Immature natural killer cell (primary cell): ENCODE results near the gene CEP170B. TPM values are rescaled to one million over a fixed set of nuclear protein-coding genes. Genes with fewer than 3 reads are reported as not detected.
"Not testable (repeated sequence)": the region's sequence is repeated elsewhere in the genome, so short reads cannot be mapped to it uniquely, and the experiment has no call there.

Source experiments
- DNase-seq, 3 donors: peaks; one replicate each; pipeline ENCODE4 v3.0.0; 2022; ENCODE audit warnings: mixed read lengths in 1 of 3
- H3K27ac Mint-ChIP-seq, 6 donors: one replicate each; pipeline ENCODE4 v1.8.0; 2020; ENCODE audit warnings: mixed read lengths in 6 of 6, mild to moderate bottlenecking in 5 of 6, inconsistent platforms in 4 of 6, moderate library complexity in 3 of 6
- H3K27me3 Mint-ChIP-seq, 3 donors: one replicate each; pipeline ENCODE4 v1.8.0; 2020 to 2021; ENCODE audit warnings: low read depth in 3 of 3, mild to moderate bottlenecking in 3 of 3, mixed read lengths in 3 of 3, moderate library complexity in 3 of 3, inconsistent platforms in 1 of 3
- H3K36me3 Mint-ChIP-seq, 3 donors: one replicate each; pipeline ENCODE4 v1.8.0; 2020; ENCODE audit warnings: mixed read lengths in 3 of 3, inconsistent platforms in 2 of 3, mild to moderate bottlenecking in 2 of 3
- H3K4me1 Mint-ChIP-seq, 2 donors: one replicate each; pipeline ENCODE4 v1.8.0; 2020; ENCODE audit warnings: inconsistent platforms in 2 of 2, mild to moderate bottlenecking in 2 of 2, mixed read lengths in 2 of 2, moderate library complexity in 1 of 2
- H3K4me3 Mint-ChIP-seq, 5 donors: one replicate each; pipeline ENCODE4 v1.8.0; 2020; ENCODE audit warnings: mild to moderate bottlenecking in 5 of 5, mixed read lengths in 5 of 5, inconsistent platforms in 3 of 5, moderate library complexity in 3 of 5
- H3K9me3 Mint-ChIP-seq, 6 donors: one replicate each; pipeline ENCODE4 v1.8.0; 2020; ENCODE audit warnings: mild to moderate bottlenecking in 6 of 6, mixed read lengths in 6 of 6, inconsistent platforms in 4 of 6, moderate library complexity in 3 of 6
- polyA plus RNA-seq, 3 donors: library from polyadenylated mRNA; unstranded; fragments of 300-500 nt; fragmentation: Illumina TruSeq; gene quantifications; one replicate each; pipeline ENCODE4 v1.2.3, GENCODE V29; 2021

The CEP170B gene
- polyA plus RNA-seq, 3 donors from 2014 or later: not detected

DNA sequence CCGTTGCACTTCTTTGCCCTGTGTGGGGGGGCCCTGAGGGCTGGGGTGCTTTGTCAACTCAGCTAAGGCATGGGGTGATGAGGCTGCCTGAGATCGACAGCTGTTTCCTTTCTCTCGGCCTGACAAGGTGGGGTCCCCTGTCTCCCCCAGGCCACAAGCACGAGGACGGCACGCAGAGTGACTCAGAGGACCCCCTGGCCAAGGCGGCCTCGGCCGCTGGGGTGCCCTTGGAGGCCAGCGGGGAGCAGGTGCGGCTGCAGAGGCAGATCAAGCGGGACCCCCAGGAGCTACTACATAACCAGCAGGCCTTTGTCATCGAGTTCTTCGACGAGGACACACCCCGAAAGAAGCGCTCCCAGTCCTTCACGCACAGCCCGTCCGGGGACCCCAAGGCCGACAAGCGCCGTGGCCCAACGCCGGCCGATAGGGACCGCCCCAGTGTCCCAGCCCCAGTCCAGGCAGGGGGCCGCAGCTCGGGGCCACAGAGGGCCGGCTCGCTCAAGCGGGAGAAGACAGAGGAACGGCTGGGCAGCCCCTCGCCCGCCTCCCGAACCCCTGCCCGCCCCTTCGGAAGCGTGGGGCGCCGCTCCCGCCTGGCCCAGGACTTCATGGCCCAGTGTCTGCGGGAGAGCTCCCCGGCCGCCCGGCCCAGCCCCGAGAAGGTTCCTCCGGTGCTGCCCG, 18.8 kb downstream of the CEP170B start:
- no peak for DNase-seq
- H3K4me3 Mint-ChIP-seq: no peak overlapping the region
- H3K27ac Mint-ChIP-seq: no peak overlapping the region
- H3K27me3 Mint-ChIP-seq: peaks cover 0 to 2% (median 0%) of the 10 kb centered on the region in 3 donors
- H3K9me3 Mint-ChIP-seq: no peaks in the 10 kb centered on the region
- no peaks in the 10 kb centered on the region for H3K36me3 Mint-ChIP-seq
- H3K4me1 Mint-ChIP-seq: no peaks in the 10 kb centered on the region

GRCh38 chr14:104884381-104884780, 19.3 kb downstream of the CEP170B start:
- not testable (repeated sequence) for H3K27ac Mint-ChIP-seq, H3K4me1 Mint-ChIP-seq, DNase-seq, H3K27me3 Mint-ChIP-seq, H3K36me3 Mint-ChIP-seq, H3K4me3 Mint-ChIP-seq, H3K9me3 Mint-ChIP-seq

GRCh38 chr14:104885031-104885972, 20.2 kb downstream of the CEP170B start:
- no peak overlapping the region for H3K27ac Mint-ChIP-seq
- DNase-seq: no peak

GRCh38 chr14:104885973-104886689, 21.1 kb downstream of the CEP170B start:
- Mint-ChIP-seq H3K9me3 (no peaks in the 10 kb centered on the region), H3K4me3 (no peak overlapping the region), H3K27me3 (no peaks in the 10 kb centered on the region), H3K27ac (no peak overlapping the region), H3K36me3 (no peaks in the 10 kb centered on the region), H3K4me1 (no peaks in the 10 kb centered on the region)
- no peak for DNase-seq

More at GRCh38 chr14:104885031-104885972, 20.2 kb downstream of the CEP170B start:
- Mint-ChIP-seq H3K27me3 (peaks cover 0 to 2% (median 0%) of the 10 kb centered on the region in 3 donors), H3K4me3 (no peak overlapping the region), H3K9me3 (no peaks in the 10 kb centered on the region), H3K4me1 (no peaks in the 10 kb centered on the region), H3K36me3 (no peaks in the 10 kb centered on the region)

DNA sequence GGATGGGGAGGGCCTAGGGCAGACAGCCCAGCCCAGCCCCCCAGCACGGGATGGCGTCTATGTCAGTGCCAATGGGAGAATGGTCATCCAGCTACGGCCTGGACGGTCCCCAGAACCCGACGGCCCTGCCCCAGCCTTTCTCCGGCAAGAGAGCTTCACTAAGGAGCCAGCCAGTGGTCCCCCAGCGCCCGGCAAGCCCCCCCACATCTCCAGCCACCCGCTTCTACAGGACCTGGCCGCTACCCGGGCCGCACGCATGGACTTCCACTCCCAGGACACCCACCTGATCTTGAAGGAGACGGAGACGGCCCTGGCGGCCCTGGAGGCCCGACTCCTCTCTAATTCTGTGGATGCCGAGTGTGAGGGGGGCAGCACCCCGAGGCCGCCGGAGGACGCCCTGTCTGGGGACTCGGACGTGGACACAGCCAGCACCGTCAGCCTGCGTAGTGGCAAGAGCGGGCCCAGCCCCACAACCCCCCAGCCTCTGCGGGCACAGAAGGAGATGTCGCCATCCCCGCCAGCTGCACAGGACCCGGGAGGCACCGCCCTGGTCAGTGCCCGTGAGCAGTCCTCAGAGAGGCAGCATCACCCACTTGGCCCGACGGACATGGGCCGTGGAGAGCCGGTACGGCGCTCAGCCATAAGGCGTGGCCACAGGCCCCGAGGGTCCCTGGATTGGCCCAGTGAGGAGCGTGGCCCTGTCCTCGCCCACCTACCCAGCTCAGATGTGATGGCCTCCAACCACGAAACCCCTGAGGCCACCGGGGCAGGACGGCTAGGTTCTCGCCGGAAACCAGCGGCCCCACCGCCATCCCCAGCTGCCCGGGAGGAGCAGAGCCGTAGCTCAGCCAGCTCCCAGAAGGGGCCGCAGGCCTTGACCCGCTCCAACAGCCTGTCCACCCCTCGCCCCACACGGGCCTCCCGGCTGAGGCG, 21.9 kb downstream of the CEP170B start:
- H3K9me3 Mint-ChIP-seq: no peaks in the 10 kb centered on the region
- no peak overlapping the region for H3K27ac Mint-ChIP-seq
- DNase-seq: no peak

GRCh38 chr14:104887623-104888488, 22.8 kb downstream of the CEP170B start:
- Mint-ChIP-seq H3K27ac (no peak overlapping the region), H3K4me1 (no peaks in the 10 kb centered on the region), H3K27me3 (peaks cover 0 to 1% (median 0%) of the 10 kb centered on the region in 3 donors), H3K9me3 (no peaks in the 10 kb centered on the region), H3K36me3 (no peaks in the 10 kb centered on the region), H3K4me3 (no peak overlapping the region)
- no peak for DNase-seq

More for the DNA sequence above, 21.9 kb downstream of the CEP170B start:
- Mint-ChIP-seq H3K27me3 (peaks cover 0 to 1% (median 0%) of the 10 kb centered on the region in 3 donors), H3K36me3 (no peaks in the 10 kb centered on the region), H3K4me3 (no peak overlapping the region), H3K4me1 (no peaks in the 10 kb centered on the region)

GRCh38 chr14:104888489-104889374, 23.7 kb downstream of the CEP170B start:
- H3K27me3 Mint-ChIP-seq: peaks cover 0 to 1% (median 0%) of the 10 kb centered on the region in 3 donors
- DNase-seq: no peak
- no peaks in the 10 kb centered on the region for H3K36me3 Mint-ChIP-seq
- H3K4me1 Mint-ChIP-seq: no peaks in the 10 kb centered on the region
- no peak overlapping the region for H3K4me3 Mint-ChIP-seq
- H3K9me3 Mint-ChIP-seq: no peaks in the 10 kb centered on the region
- H3K27ac Mint-ChIP-seq: no peak overlapping the region

DNA sequence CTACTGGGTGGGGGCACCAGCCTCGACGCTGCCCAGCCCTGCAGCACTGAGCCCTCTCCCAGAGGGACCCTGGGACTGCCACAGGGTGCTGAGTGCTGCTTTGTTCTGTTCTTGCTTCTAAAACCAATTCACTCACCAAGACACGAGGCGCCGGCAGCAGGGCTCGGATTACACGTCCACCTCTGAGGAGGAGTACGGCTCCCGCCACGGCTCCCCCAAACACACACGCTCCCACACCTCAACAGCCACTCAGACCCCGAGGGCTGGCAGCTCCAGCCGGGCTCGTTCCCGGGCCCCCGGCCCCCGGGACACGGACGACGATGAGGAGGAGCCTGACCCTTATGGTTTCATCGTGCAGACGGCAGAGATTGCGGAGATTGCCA, 24.3 kb downstream of the CEP170B start:
- no peak overlapping the region for H3K4me3 Mint-ChIP-seq
- H3K36me3 Mint-ChIP-seq: no peaks in the 10 kb centered on the region
- no peak for DNase-seq
- H3K27ac Mint-ChIP-seq: no peak overlapping the region
- H3K27me3 Mint-ChIP-seq: peaks cover 0 to 1% (median 0%) of the 10 kb centered on the region in 3 donors
- no peaks in the 10 kb centered on the region for H3K4me1 Mint-ChIP-seq
- H3K9me3 Mint-ChIP-seq: no peaks in the 10 kb centered on the region

GRCh38 chr14:104890292-104890691, 25.2 kb downstream of the CEP170B start:
- H3K4me1 Mint-ChIP-seq, DNase-seq, H3K4me3 Mint-ChIP-seq, H3K27ac Mint-ChIP-seq, H3K36me3 Mint-ChIP-seq, H3K9me3 Mint-ChIP-seq, H3K27me3 Mint-ChIP-seq: not testable (repeated sequence)

DNA sequence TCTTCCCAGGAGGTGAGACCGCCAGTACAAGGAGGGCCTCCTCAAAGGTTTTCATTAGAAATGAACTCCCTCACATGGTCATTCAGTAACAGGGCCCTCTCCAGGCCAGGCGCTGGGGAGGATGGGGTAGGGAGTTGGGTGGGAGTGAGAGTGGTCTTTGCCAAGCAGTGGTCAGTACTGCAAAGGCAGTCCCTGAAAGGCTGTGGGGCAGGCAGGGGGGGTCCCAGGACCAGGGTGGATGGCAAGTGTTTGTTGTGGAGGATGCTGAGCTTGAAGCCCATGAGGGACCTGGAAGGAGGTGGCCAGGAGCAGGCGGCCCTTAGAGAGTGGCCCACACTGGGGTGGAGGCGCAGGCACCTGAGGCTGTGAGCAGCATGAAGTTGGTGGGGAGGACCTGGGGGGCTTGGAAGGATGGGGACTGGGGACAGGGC, 26.1 kb downstream of the CEP170B start:
- H3K27me3 Mint-ChIP-seq: peaks cover 0 to 1% (median 0%) of the 10 kb centered on the region in 3 donors
- no peaks in the 10 kb centered on the region for H3K36me3 Mint-ChIP-seq
- H3K4me1 Mint-ChIP-seq: no peaks in the 10 kb centered on the region
- H3K27ac Mint-ChIP-seq: no peak overlapping the region
- no peaks in the 10 kb centered on the region for H3K9me3 Mint-ChIP-seq
- DNase-seq: no peak
- H3K4me3 Mint-ChIP-seq: no peak overlapping the region

DNA sequence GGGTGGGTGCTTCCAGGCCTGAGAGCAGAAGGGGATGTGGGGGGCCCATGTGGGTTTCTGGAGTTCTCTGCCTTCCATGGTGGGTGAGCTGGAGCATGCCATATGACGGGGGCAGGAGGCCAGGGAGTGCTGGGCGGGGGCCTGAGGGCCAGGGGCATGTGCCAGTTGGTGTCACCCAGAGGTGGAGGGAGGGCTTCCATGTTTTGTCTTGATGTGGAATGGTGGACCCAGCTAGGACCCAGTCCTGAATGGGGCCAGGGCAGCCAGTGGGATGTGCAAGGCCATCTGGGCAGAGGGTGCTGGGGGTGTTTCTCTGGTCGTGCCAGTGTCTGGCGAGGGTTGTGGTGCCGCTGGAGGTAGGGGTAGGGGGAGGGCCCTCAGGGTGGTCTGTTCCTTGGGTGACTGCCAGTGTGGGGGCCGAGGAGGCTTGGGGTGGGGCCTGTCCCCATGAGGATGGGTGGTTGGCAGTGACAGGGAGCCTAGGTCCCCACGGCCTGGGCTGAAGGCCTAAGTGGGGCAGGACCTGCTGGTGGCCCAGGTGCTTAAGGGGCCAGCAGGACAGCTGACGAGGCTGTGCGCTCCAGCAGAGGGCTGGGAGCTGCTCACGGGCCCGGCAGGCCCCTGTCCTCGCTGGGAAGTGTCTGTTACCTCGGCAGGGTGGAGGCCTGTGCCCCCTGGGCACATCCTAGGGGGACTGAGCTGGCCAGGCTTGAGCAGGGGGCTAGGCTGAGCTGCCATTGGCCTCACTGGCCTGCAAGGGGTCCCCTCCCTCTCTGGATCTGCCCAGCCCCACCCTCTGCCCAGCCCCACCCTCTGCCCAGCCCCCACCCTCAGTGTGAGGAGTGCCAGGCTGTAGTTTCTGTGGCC, 26.8 kb downstream of the CEP170B start:
- Mint-ChIP-seq H3K36me3 (no peaks in the 10 kb centered on the region), H3K9me3 (no peaks in the 10 kb centered on the region), H3K27me3 (peaks cover 0 to 2% (median 1%) of the 10 kb centered on the region in 3 donors), H3K4me3 (no peak overlapping the region), H3K27ac (no peak overlapping the region), H3K4me1 (no peaks in the 10 kb centered on the region)
- no peak for DNase-seq
